ENCODE data around the gene DNAJB14. TPM values are rescaled to one million over a fixed set of nuclear protein-coding genes. Genes with fewer than 3 reads are reported as not detected.

DNAJB14 gene
- total and polyA plus RNA-seq, 9 donors: 13.4 to 23.3 (median 18.9) TPM

- Histone ChIP-seq H3K27ac (ENCODE audit: low read length) (no peak overlapping the region), H3K9me3 (replicated peaks; ENCODE audit: control insufficient read depth, low read depth, low read length) (no peaks in the 10 kb centered on the region), H3K27me3 (ENCODE audit: control insufficient read depth, insufficient read depth, low read length) (no peaks in the 10 kb centered on the region), H3K4me3 (ENCODE audit: low read length) (no peak overlapping the region), H3K4me1 (ENCODE audit: control insufficient read depth, insufficient read depth, low read length) (no peaks in the 10 kb centered on the region), H3K36me3 (ENCODE audit: control insufficient read depth, insufficient read depth, low read length) (peaks cover 16% of the 10 kb centered on the region)
- WGBS (ENCODE audit: insufficient coverage): no CpG with 5 or more reads among the region's 3 CpGs
- no peak for DNase-seq
Measured at GRCh38 chr4:99879458-99879857, 67.0 kb downstream of the DNAJB14 start.

GRCh38 chr4:99878604-99879003 is 67.8 kb downstream of the DNAJB14 start:
- Histone ChIP-seq H3K4me1 (ENCODE audit: control insufficient read depth, insufficient read depth, low read length) (no peaks in the 10 kb centered on the region), H3K36me3 (ENCODE audit: control insufficient read depth, insufficient read depth, low read length) (peaks cover 16% of the 10 kb centered on the region), H3K9me3 (replicated peaks; ENCODE audit: control insufficient read depth, low read depth, low read length) (no peaks in the 10 kb centered on the region), H3K4me3 (ENCODE audit: low read length) (no peak overlapping the region), H3K27me3 (ENCODE audit: control insufficient read depth, insufficient read depth, low read length) (no peaks in the 10 kb centered on the region), H3K27ac (ENCODE audit: low read length) (no peak overlapping the region)
- DNase-seq: no peak

GRCh38 chr4:99876946-99877345 is 69.5 kb downstream of the DNAJB14 start:
- peaks cover 16% of the 10 kb centered on the region for H3K36me3 ChIP-seq (ENCODE audit: control insufficient read depth, insufficient read depth, low read length)
- H3K4me1 ChIP-seq (ENCODE audit: control insufficient read depth, insufficient read depth, low read length): no peaks in the 10 kb centered on the region
- H3K9me3 ChIP-seq (replicated peaks; ENCODE audit: control insufficient read depth, low read depth, low read length): no peaks in the 10 kb centered on the region
- H3K27ac ChIP-seq (ENCODE audit: low read length): no peak overlapping the region
- no peaks in the 10 kb centered on the region for H3K27me3 ChIP-seq (ENCODE audit: control insufficient read depth, insufficient read depth, low read length)
- no peak overlapping the region for H3K4me3 ChIP-seq (ENCODE audit: low read length)
- DNase-seq: no peak
- no CpG with 5 or more reads among the region's 3 CpGs for WGBS (ENCODE audit: insufficient coverage)

GRCh38 chr4:99875071-99875470 is 71.3 kb downstream of the DNAJB14 start:
- peaks cover 6% of the 10 kb centered on the region for H3K36me3 ChIP-seq (ENCODE audit: control insufficient read depth, insufficient read depth, low read length)
- no peaks in the 10 kb centered on the region for H3K4me1 ChIP-seq (ENCODE audit: control insufficient read depth, insufficient read depth, low read length)
- DNase-seq: no peak
- H3K27me3 ChIP-seq (ENCODE audit: control insufficient read depth, insufficient read depth, low read length): no peaks in the 10 kb centered on the region
- no peak overlapping the region for H3K4me3 ChIP-seq (ENCODE audit: low read length)
- H3K27ac ChIP-seq (ENCODE audit: low read length): no peak overlapping the region
- no peaks in the 10 kb centered on the region for H3K9me3 ChIP-seq (replicated peaks; ENCODE audit: control insufficient read depth, low read depth, low read length)

- Histone ChIP-seq H3K36me3 (ENCODE audit: control insufficient read depth, insufficient read depth, low read length) (no peaks in the 10 kb centered on the region), H3K27ac (ENCODE audit: low read length) (no peak overlapping the region), H3K4me3 (ENCODE audit: low read length) (no peak overlapping the region), H3K27me3 (ENCODE audit: control insufficient read depth, insufficient read depth, low read length) (no peaks in the 10 kb centered on the region), H3K4me1 (ENCODE audit: control insufficient read depth, insufficient read depth, low read length) (no peaks in the 10 kb centered on the region), H3K9me3 (replicated peaks; ENCODE audit: control insufficient read depth, low read depth, low read length) (no peaks in the 10 kb centered on the region)
- no peak for DNase-seq
Measured at GRCh38 chr4:99872570-99872969, 73.8 kb downstream of the DNAJB14 start.

- WGBS (ENCODE audit: insufficient coverage): 26% methylated on average over 6 of the region's 8 CpGs
- no peaks in the 10 kb centered on the region for H3K27me3 ChIP-seq (ENCODE audit: control insufficient read depth, insufficient read depth, low read length)
- no peaks in the 10 kb centered on the region for H3K4me1 ChIP-seq (ENCODE audit: control insufficient read depth, insufficient read depth, low read length)
- H3K9me3 ChIP-seq (replicated peaks; ENCODE audit: control insufficient read depth, low read depth, low read length): no peaks in the 10 kb centered on the region
- DNase-seq: peak; percentile 32
- no peaks in the 10 kb centered on the region for H3K36me3 ChIP-seq (ENCODE audit: control insufficient read depth, insufficient read depth, low read length)
- H3K27ac ChIP-seq (ENCODE audit: low read length): no peak overlapping the region
- H3K4me3 ChIP-seq (ENCODE audit: low read length): no peak overlapping the region
Measured at GRCh38 chr4:99868126-99868596, 78.3 kb downstream of the DNAJB14 start.

- no CpG with 5 or more reads among the region's 3 CpGs for WGBS (ENCODE audit: insufficient coverage)
- Histone ChIP-seq H3K36me3 (ENCODE audit: control insufficient read depth, insufficient read depth, low read length) (no peaks in the 10 kb centered on the region), H3K4me1 (ENCODE audit: control insufficient read depth, insufficient read depth, low read length) (no peaks in the 10 kb centered on the region), H3K9me3 (replicated peaks; ENCODE audit: control insufficient read depth, low read depth, low read length) (no peaks in the 10 kb centered on the region), H3K4me3 (ENCODE audit: low read length) (no peak overlapping the region), H3K27me3 (ENCODE audit: control insufficient read depth, insufficient read depth, low read length) (no peaks in the 10 kb centered on the region), H3K27ac (ENCODE audit: low read length) (no peak overlapping the region)
- no peak for DNase-seq
Measured at GRCh38 chr4:99863804-99864203, 82.6 kb downstream of the DNAJB14 start.

GRCh38 chr4:99861120-99861905 is 85.1 kb downstream of the DNAJB14 start:
- Histone ChIP-seq H3K4me1 (ENCODE audit: control insufficient read depth, insufficient read depth, low read length) (no peaks in the 10 kb centered on the region), H3K9me3 (replicated peaks; ENCODE audit: control insufficient read depth, low read depth, low read length) (no peaks in the 10 kb centered on the region), H3K27me3 (ENCODE audit: control insufficient read depth, insufficient read depth, low read length) (no peaks in the 10 kb centered on the region), H3K27ac (ENCODE audit: low read length) (no peak overlapping the region), H3K4me3 (ENCODE audit: low read length) (no peak overlapping the region), H3K36me3 (ENCODE audit: control insufficient read depth, insufficient read depth, low read length) (no peaks in the 10 kb centered on the region)
- WGBS (ENCODE audit: insufficient coverage): no CpG with 5 or more reads among the region's 5 CpGs
- no peak for DNase-seq

- Histone ChIP-seq H3K4me3 (ENCODE audit: low read length) (no peak overlapping the region), H3K4me1 (ENCODE audit: control insufficient read depth, insufficient read depth, low read length) (no peaks in the 10 kb centered on the region), H3K9me3 (replicated peaks; ENCODE audit: control insufficient read depth, low read depth, low read length) (no peaks in the 10 kb centered on the region), H3K36me3 (ENCODE audit: control insufficient read depth, insufficient read depth, low read length) (no peaks in the 10 kb centered on the region), H3K27me3 (ENCODE audit: control insufficient read depth, insufficient read depth, low read length) (no peaks in the 10 kb centered on the region), H3K27ac (ENCODE audit: low read length) (no peak overlapping the region)
- no peak for DNase-seq
- no CpG with 5 or more reads among the region's 2 CpGs for WGBS (ENCODE audit: insufficient coverage)
Measured at GRCh38 chr4:99860521-99860920, 85.9 kb downstream of the DNAJB14 start.

- Histone ChIP-seq H3K4me1 (ENCODE audit: control insufficient read depth, insufficient read depth, low read length) (no peaks in the 10 kb centered on the region), H3K27ac (ENCODE audit: low read length) (no peak overlapping the region), H3K4me3 (ENCODE audit: low read length) (no peak overlapping the region), H3K36me3 (ENCODE audit: control insufficient read depth, insufficient read depth, low read length) (no peaks in the 10 kb centered on the region), H3K27me3 (ENCODE audit: control insufficient read depth, insufficient read depth, low read length) (no peaks in the 10 kb centered on the region), H3K9me3 (replicated peaks; ENCODE audit: control insufficient read depth, low read depth, low read length) (no peaks in the 10 kb centered on the region)
- DNase-seq: no peak
- 100% methylated on average over 1 of the region's 2 CpGs for WGBS (ENCODE audit: insufficient coverage)
Measured at GRCh38 chr4:99859618-99860017, 86.8 kb downstream of the DNAJB14 start.

- no peaks in the 10 kb centered on the region for H3K27me3 ChIP-seq (ENCODE audit: control insufficient read depth, insufficient read depth, low read length)
- H3K27ac ChIP-seq (ENCODE audit: low read length): no peak overlapping the region
- no peaks in the 10 kb centered on the region for H3K9me3 ChIP-seq (replicated peaks; ENCODE audit: control insufficient read depth, low read depth, low read length)
- no peaks in the 10 kb centered on the region for H3K4me1 ChIP-seq (ENCODE audit: control insufficient read depth, insufficient read depth, low read length)
- H3K4me3 ChIP-seq (ENCODE audit: low read length): no peak overlapping the region
- DNase-seq: peak; percentile 42
- no peaks in the 10 kb centered on the region for H3K36me3 ChIP-seq (ENCODE audit: control insufficient read depth, insufficient read depth, low read length)
- 44% methylated on average over 1 of the region's 3 CpGs for WGBS (ENCODE audit: insufficient coverage)
Measured at GRCh38 chr4:99857307-99857706, 89.1 kb downstream of the DNAJB14 start.

All from muscle of leg (tissue), 11 donors.